ENCODE measurements around the gene LMO7.

Gene LMO7

DNA sequence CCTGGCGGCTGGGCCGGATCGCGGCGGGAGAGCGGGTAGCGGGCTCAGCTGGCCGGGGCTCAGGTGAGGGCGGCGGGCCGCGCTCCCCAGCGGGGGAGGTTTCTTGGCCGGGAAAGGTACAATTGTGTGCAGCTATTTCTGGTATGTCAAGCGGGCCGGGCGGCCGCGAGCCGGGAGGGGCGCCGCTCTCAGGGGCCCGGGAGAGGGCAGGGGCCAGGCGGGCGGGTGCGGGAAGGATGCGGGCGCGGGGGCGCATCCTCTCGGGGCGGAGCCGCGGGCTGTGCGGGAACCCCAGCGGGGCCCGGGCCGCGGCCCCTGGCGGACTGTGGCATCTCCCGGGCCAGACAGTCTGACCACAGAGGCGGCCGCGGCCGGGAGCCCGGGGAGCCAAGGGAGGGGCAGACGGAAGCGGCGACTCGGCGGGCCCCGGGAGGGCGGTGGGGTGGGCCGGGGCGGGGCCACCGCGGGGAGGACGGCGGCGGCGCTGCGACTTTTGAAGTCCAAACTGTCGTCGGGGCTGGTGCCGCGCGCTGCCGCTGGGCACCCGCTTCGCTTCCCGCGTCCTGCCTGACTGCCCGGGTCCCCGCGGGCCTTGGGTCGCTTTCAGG lies at the start of gene LMO7:
Gene LMO7 (plus strand): TSS at position 503 of the 608 bp plus-strand sequence. CDS start 328 bp downstream, outside the sequence.
- no peak for DNase-seq

GRCh38 chr13:75587679-75588078 lies 48.5 kb upstream of the LMO7 start:
- DNase-seq, result no peak

- no peak for DNase-seq
Observed at GRCh38 chr13:75596657-75597182, 39.4 kb upstream of the LMO7 start.

DNA sequence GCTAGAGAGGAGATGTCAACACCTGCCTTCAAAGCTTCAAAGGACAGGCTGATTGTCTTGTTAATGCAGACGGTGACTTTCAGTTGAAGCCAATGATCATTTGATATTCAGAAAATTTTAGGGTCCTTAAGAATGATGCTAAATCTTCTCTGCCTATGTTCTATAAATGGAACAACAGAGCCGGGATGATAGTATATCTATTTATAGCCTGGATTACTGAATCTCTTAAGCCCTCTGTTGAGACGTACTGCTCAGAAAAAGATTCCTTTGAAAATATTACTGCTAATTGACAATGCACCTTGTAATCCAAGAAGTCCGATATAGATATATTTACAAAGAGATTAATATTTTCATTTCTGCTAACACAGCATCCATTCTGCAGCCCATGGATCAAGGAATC lies 35.8 kb upstream of the LMO7 start:
- DNase-seq, result no peak

DNA sequence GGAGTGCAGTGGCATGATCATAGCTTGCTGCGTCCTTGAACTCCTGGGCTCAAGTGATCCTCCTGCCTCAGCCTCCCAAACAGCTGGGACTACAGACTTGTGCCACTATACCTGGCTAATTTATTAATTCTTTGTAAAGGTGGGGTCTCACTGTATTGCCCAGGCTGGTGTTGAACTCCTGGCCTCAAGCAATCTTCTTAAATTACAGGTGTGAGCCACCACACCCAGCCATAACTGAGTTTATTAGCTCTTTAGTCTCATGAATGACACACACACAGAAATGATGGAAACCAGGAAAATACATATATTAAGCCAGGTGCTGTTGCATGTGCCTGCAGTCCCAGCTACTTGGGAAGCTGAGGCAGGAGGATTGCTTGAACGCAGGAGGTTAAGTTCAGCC lies 33.1 kb upstream of the LMO7 start:
- DNase-seq, result no peak

- no peak for DNase-seq
Observed at GRCh38 chr13:75607447-75607846, 28.7 kb upstream of the LMO7 start.

DNA sequence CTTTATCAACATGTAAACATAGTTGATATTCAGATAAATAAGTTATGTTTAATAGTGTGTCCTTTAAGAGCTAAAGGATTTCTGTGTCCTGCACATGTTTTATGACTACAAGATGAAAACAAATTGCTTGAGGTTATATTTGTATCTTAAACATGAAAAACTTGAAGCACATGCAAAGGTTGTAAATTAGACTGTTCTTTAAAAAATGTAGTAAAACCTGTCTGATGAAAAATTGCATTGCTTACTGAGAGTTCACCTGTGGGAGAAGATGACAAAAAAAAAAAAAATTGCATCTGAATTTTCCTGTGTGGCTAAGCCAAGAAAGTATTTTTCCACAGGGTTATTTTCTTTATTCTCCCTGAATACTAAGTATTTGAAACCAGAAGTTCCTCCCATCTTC lies 25.7 kb upstream of the LMO7 start:
- DNase-seq, result no peak

DNA sequence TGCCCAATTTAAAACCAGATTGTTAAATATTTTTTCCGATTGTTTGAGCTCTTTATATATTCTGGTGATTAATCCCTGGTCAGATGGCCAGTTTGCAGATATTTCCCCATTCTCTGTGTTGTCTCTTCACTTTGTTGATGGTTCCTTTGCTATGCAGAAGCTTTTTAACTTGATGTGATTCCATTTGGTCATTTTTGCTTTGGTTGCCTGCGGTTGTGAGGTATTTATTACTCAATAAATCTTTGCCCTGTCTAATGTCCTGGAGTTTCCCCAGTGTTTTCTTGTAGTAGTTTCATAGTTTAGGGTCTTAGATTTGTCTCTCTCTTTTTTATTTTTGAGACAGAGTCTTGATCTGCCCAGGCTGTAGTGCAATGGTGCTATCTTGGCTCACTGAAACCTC lies 23.8 kb upstream of the LMO7 start:
- DNase-seq, result no peak

- no peak for DNase-seq
Observed at GRCh38 chr13:75617230-75617629, 18.9 kb upstream of the LMO7 start.

- DNase-seq, result no peak
Observed at GRCh38 chr13:75618308-75618707, 17.8 kb upstream of the LMO7 start.

GRCh38 chr13:75620020-75620419 lies 16.1 kb upstream of the LMO7 start:
- DNase-seq, result no peak

GRCh38 chr13:75621147-75621546 lies 15.0 kb upstream of the LMO7 start:
- DNase-seq, result no peak

GRCh38 chr13:75628801-75629200 lies 7.3 kb upstream of the LMO7 start:
- no peak for DNase-seq

GRCh38 chr13:75633285-75633684 lies 2.8 kb upstream of the LMO7 start:
- DNase-seq, result no peak

GRCh38 chr13:75635101-75635827 lies 866 bp upstream of the LMO7 start:
- DNase-seq, result no peak

- DNase-seq, result no peak
Observed at GRCh38 chr13:75636436-75637180, 478 bp downstream of the LMO7 start.

GRCh38 chr13:75637181-75637750 lies 1.1 kb downstream of the LMO7 start:
- DNase-seq, result no peak

DNA sequence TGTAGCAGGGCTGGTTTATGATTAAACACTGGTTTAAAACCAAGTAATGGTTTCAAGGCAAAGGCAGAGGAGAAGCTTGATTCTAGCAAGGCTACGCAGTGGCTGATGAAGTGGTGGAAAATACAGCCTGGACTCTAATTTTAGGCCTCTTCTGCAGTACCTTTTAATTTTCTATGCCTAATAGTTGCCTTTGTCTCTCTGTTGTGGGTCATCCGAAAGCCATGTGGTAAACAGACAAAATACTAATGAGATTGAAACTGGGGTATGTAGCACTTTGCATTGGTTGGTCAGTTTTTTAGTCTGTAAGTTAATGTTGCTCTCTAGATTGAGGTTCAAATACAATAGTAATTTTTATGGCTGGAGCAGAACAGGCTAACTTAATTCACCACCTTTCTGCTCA lies 3.3 kb downstream of the LMO7 start:
- DNase-seq, result no peak

DNA sequence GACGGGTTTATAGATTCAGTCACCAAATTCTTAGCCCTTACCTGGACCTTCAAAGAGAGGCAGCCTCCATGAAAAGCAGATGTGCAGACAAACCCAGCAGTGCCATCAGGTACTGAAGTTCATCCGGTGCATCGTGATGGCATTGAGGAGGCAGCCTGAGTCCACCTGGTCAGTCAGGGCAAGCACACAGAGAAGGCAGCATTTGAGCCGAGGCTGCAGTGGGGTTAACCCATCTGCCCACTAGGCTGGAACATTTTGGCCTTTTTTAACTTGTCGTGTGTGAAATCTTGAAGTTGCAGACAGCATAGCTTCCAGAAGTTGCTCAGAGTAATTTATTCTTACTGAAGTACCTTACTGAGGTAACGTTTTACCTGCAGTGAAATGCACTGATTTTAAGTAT lies 4.9 kb downstream of the LMO7 start:
- DNase-seq, result no peak

DNA sequence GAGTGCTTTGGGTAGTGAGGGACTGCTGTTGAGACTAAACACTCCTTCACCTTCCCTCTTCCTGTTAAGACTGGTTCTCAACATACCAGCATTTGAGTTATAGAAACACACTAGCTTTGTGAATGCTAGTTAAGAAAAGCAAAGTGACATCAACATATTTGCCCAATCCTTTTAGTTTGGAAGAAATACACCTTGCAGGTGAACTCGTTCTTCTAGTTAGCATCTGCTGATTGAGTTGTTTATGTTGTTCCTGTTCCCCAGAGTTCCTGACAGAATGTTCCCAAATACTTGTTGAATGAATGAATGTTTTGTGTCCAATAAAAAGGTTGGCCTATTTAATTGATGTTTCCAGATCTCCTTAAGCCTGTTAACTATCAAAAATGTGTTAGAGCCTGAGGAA lies 7.1 kb downstream of the LMO7 start:
- DNase-seq, result no peak

DNA sequence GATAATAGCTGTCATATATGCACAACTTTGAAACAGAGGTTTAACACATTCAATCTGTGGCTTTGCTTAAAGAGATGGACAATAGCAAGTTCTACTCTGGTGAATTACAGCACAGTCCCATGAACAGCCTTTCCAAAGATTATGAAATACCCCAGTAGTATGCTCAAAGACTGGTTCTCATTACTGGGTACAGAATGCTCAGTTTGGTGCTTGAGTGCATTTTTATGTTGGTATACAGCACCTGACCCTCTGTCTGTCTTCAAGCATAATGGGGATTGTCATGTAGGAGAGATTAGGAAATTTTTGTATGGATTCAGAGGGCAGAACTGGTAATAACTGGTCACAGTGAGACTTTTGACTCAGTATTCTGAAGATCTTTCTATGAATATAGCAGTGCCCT lies 7.6 kb downstream of the LMO7 start:
- DNase-seq, result no peak

GRCh38 chr13:75645141-75645540 lies 9.0 kb downstream of the LMO7 start:
- DNase-seq, result no peak

DNA sequence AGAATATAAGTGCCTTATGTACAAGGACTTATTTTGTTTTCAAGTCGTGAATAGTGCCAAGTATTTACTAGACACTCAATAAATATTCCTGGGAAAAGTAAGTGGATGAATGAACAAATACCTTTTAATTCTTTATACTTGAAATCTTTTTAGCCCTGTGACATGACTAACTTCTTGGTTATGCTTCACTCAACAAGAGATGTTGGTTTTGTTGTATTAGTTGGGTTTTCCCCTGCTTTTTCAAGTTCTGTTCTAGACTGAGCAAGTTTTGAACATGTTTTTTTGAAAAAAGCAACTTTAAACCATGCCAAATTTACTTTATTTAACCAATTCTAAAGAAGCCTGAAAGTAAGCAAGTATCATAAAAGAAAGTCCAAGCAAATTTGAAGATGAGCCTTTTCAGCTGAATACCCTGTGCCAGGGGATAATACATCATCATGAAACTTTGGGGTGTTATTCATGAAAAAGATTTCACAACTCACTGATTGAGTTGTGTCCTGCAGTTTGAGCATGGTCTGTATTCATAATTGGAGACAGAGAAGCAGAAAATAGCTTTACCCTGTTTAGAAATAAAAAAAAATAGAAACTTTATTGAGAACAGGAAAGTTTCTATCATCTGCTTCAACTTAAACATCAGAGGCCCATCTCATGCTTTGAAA lies 11.1 kb downstream of the LMO7 start:
- DNase-seq, result no peak

Data from NK-92 treated with Interleukin-12 subunit alpha and Interleukin-12 subunit beta, amount 100 ng/mL, for 24 hours (cell line).